GM12873 (cell line): ENCODE measurements around the gene PARL.

Source experiments
- CTCF ChIP-seq: IDR thresholded peaks from 2 replicates; pipeline ENCODE4 v1.5.1; 2012; ENCODE audit warnings: low read depth, mild to moderate bottlenecking, moderate library complexity, low read length, control low read depth; ENCODE audit not compliant: insufficient read depth; ENCODE audit errors: missing control alignments

PARL gene

GRCh38 chr3:183922421-183922820 is 37.7 kb upstream of the PARL start:
- TF ChIP-seq CTCF = no peak

- TF ChIP-seq CTCF = no peak
These were observed 36.4 kb upstream of the PARL start for GRCh38 chr3:183921096-183921495.

- TF ChIP-seq CTCF = no peak
These were observed 35.7 kb upstream of the PARL start for GRCh38 chr3:183920416-183920815.

- TF ChIP-seq CTCF = no peak
These were observed 33.5 kb upstream of the PARL start for GRCh38 chr3:183918178-183918577.

- no peak for TF ChIP-seq CTCF
These were observed 33.1 kb upstream of the PARL start for GRCh38 chr3:183917776-183918175.

- no peak for TF ChIP-seq CTCF
These were observed 30.2 kb upstream of the PARL start for GRCh38 chr3:183914856-183915255.

GRCh38 chr3:183913580-183913920 is 28.9 kb upstream of the PARL start:
- TF ChIP-seq CTCF = no peak
